H1 (cell line): ENCODE measurements around the gene REPIN1. TPM values are rescaled to one million over a fixed set of nuclear protein-coding genes. Genes with fewer than 3 reads are reported as not detected.

Source experiments
- CTBP2 ChIP-seq: IDR thresholded peaks from 2 replicates; pipeline ENCODE4 v1.7.0; 2011; ENCODE audit warnings: borderline replicate concordance, mild to moderate bottlenecking, moderate library complexity, mixed read lengths, low read length; ENCODE audit not compliant: insufficient read depth, insufficient read length
- SP4 ChIP-seq: IDR thresholded peaks from 2 replicates; pipeline ENCODE4 v1.6.1; 2012; ENCODE audit warnings: low read length, inconsistent platforms
- YY1 ChIP-seq: IDR thresholded peaks from 2 replicates; pipeline ENCODE4 v1.6.1; 2011; ENCODE audit warnings: low read depth, mild to moderate bottlenecking, low read length
- polyA plus RNA-seq, 7 experiments: library from polyadenylated mRNA; depleted of rRNA in 3 of 7; stranded (reverse) in 5 of 7; unstranded in 2 of 7; fragments of >200 nt in 5 of 7; fragments of 200-250 nt in 2 of 7; gene quantifications; 1 replicate in 5 of 7; 2 replicates in 1 of 7; 4 replicates in 1 of 7; pipeline versions ENCODE4 v1.2.1 to v1.2.3, GENCODE V29; 2011 to 2013; ENCODE audit warnings: missing spikeins in 2 of 7, mixed read lengths in 2 of 7
- total RNA-seq: library from RNA; stranded (reverse); fragmentation: NEBNext Ultra II Directional; extraction: Animal tissue kit (Norgen Biotek cat#: 25700); gene quantifications from 2 replicates; pipeline ENCODE4 v1.2.1, GENCODE V29; 2021

Gene REPIN1
- total and polyA plus RNA-seq, 2 of the 8 experiments (the other 6 are each of a cell fraction or from before 2014, with no cell fraction given), result 98.6 to 125 TPM

GRCh38 chr7:150396851-150397260 is 28.2 kb downstream of the REPIN1 start (continued):
- TF ChIP-seq YY1 (no peak), CTBP2 (no peak), SP4 (no peak)
